SKM-1 treated with dmso at 0.1 percent for 144 hours (cell line): ENCODE results near the gene THAP2.

ENCODE experiments used
- DNase-seq: peaks from one replicate; lab custom pipeline; 2025; ENCODE audit not compliant: unreplicated experiment; lab: John Stamatoyannopoulos, UW

Gene THAP2

GRCh38 chr12:71663561-71664410 lies at the start of gene THAP2, which contains the start of gene ZFC3H1:
TSS of gene THAP2 (plus strand) at chr12:71664301. CDS start at chr12:71664510, 209 bp downstream.
TSS of gene ZFC3H1 (minus strand) at chr12:71663848. CDS start at chr12:71663610, 238 bp downstream.
- DNase-seq: peak; percentile 88

GRCh38 chr12:71621938-71622337 lies 42.2 kb upstream of the THAP2 start:
- DNase-seq: no peak

- DNase-seq: no peak
Measured at GRCh38 chr12:71625476-71625875, 38.6 kb upstream of the THAP2 start.

- DNase-seq: peak; percentile 2
Measured at GRCh38 chr12:71626098-71626497, 38.0 kb upstream of the THAP2 start.

GRCh38 chr12:71626768-71627167 lies 37.3 kb upstream of the THAP2 start:
- no peak for DNase-seq

- DNase-seq: no peak
Measured at GRCh38 chr12:71627438-71628002, 36.6 kb upstream of the THAP2 start.

GRCh38 chr12:71636704-71637115 lies 27.4 kb upstream of the THAP2 start:
- DNase-seq: peak; percentile 11

- DNase-seq: no peak
Measured at GRCh38 chr12:71638499-71638898, 25.6 kb upstream of the THAP2 start.

- no peak for DNase-seq
Measured at GRCh38 chr12:71639341-71639760, 24.8 kb upstream of the THAP2 start.

- DNase-seq: no peak
Measured at GRCh38 chr12:71640316-71640715, 23.8 kb upstream of the THAP2 start.

- DNase-seq: no peak
Measured at GRCh38 chr12:71641390-71641789, 22.7 kb upstream of the THAP2 start.

- DNase-seq: no peak
Measured at GRCh38 chr12:71642264-71642663, 21.8 kb upstream of the THAP2 start.

GRCh38 chr12:71645268-71645667 lies 18.8 kb upstream of the THAP2 start:
- DNase-seq: peak; percentile 14

GRCh38 chr12:71646512-71646911 lies 17.6 kb upstream of the THAP2 start:
- no peak for DNase-seq

- no peak for DNase-seq
Measured at GRCh38 chr12:71648537-71648936, 15.6 kb upstream of the THAP2 start.

GRCh38 chr12:71649401-71649800 lies 14.7 kb upstream of the THAP2 start:
- DNase-seq: no peak

- no peak for DNase-seq
Measured at GRCh38 chr12:71652656-71653055, 11.4 kb upstream of the THAP2 start.

GRCh38 chr12:71653137-71653536 lies 11.0 kb upstream of the THAP2 start:
- DNase-seq: no peak

GRCh38 chr12:71654200-71654599 lies 9.9 kb upstream of the THAP2 start:
- DNase-seq: no peak

GRCh38 chr12:71655495-71655894 lies 8.6 kb upstream of the THAP2 start:
- no peak for DNase-seq

- no peak for DNase-seq
Measured at GRCh38 chr12:71655907-71656306, 8.2 kb upstream of the THAP2 start.

GRCh38 chr12:71656740-71657139 lies 7.4 kb upstream of the THAP2 start:
- DNase-seq: no peak
